GM21825 (cell line): ENCODE results near the gene MAP4K2.

Experiments used
- ATAC-seq: cut with Tn5 transposase; IDR thresholded peaks from one replicate; pipeline ENCODE4 v1.9.1; 2021; ENCODE audit warnings: mild to moderate bottlenecking, moderate library complexity; ENCODE audit not compliant: unreplicated experiment

The MAP4K2 gene

GRCh38 chr11:64792482-64792881 lies 10.5 kb downstream of the MAP4K2 start:
- ATAC-seq: no peak

GRCh38 chr11:64791781-64792291 lies 11.2 kb downstream of the MAP4K2 start:
- ATAC-seq: no peak

- no peak for ATAC-seq
Observed at GRCh38 chr11:64790205-64791095, 12.6 kb downstream of the MAP4K2 start.

GRCh38 chr11:64789331-64790204 lies 13.4 kb downstream of the MAP4K2 start:
- ATAC-seq: no peak

- no peak for ATAC-seq
Observed at GRCh38 chr11:64788321-64789215, 14.4 kb downstream of the MAP4K2 start.

GRCh38 chr11:64787526-64788320 lies 15.3 kb downstream of the MAP4K2 start:
- ATAC-seq: no peak

GRCh38 chr11:64786308-64786707 lies 16.7 kb downstream of the MAP4K2 start:
- no peak for ATAC-seq

- no peak for ATAC-seq
Observed at GRCh38 chr11:64784813-64785581, 18.0 kb downstream of the MAP4K2 start.

- ATAC-seq: peak; percentile 75
Observed at GRCh38 chr11:64778473-64779298, 24.3 kb downstream of the MAP4K2 start, which contains the start of gene SF1. Gene SF1 (minus strand): TSS chr11:64778542. CDS start chr11:64778392, 150 bp downstream.

GRCh38 chr11:64778223-64778472 lies 24.9 kb downstream of the MAP4K2 start:
- no peak for ATAC-seq

- ATAC-seq: peak; percentile 21
Observed at GRCh38 chr11:64777449-64778222, 25.4 kb downstream of the MAP4K2 start.

GRCh38 chr11:64776875-64777274 lies 26.1 kb downstream of the MAP4K2 start:
- no peak for ATAC-seq

- ATAC-seq: no peak
Observed at GRCh38 chr11:64776425-64776824, 26.6 kb downstream of the MAP4K2 start.

GRCh38 chr11:64774144-64774543 lies 28.9 kb downstream of the MAP4K2 start:
- ATAC-seq: no peak

- no peak for ATAC-seq
Observed at GRCh38 chr11:64772303-64773018, 30.6 kb downstream of the MAP4K2 start.

- ATAC-seq: no peak
Observed at GRCh38 chr11:64771861-64772260, 31.2 kb downstream of the MAP4K2 start.

- no peak for ATAC-seq
Observed at GRCh38 chr11:64770120-64770519, 32.9 kb downstream of the MAP4K2 start.
